Esophagus (tissue), 2 donors: ENCODE data around the gene MRPS23. TPM values are rescaled to one million over a fixed set of nuclear protein-coding genes. Genes with fewer than 3 reads are reported as not detected.
A peak's percentile ranks its signal among the peaks of the same experiment; 100 is the strongest.

Source experiments
- H3K27ac ChIP-seq, 2 donors: one replicate each; pipeline ENCODE4 v1.5.1; 2013; ENCODE audit warnings: low read depth in 2 of 2, mild to moderate bottlenecking in 2 of 2, inconsistent platforms in 1 of 2, low read length in 1 of 2, moderate library complexity in 1 of 2
- H3K27me3 ChIP-seq, 2 donors: one replicate each; pipeline ENCODE4 v1.6.1; 2013; ENCODE audit warnings: low read length in 2 of 2, control low read depth in 1 of 2, mild to moderate bottlenecking in 1 of 2; ENCODE audit not compliant: insufficient read depth in 2 of 2, control insufficient read depth in 1 of 2
- H3K36me3 ChIP-seq, 2 donors: one replicate each; pipeline ENCODE4 v1.6.1; 2013; ENCODE audit warnings: low read length in 1 of 2; ENCODE audit not compliant: control insufficient read depth in 2 of 2, insufficient read depth in 2 of 2
- H3K4me1 ChIP-seq, 2 donors: one replicate each; pipeline ENCODE4 v1.6.1; 2013; ENCODE audit warnings: low read length in 1 of 2; ENCODE audit not compliant: control insufficient read depth in 2 of 2, insufficient read depth in 2 of 2
- H3K4me3 ChIP-seq, 2 donors: one replicate each; pipeline ENCODE4 v1.5.1; 2013; ENCODE audit warnings: low read length in 2 of 2, mild to moderate bottlenecking in 2 of 2, low read depth in 1 of 2, moderate library complexity in 1 of 2
- H3K9me3 ChIP-seq, 2 donors: one replicate each; pipeline ENCODE4 v1.6.1; 2013; ENCODE audit warnings: mild to moderate bottlenecking in 2 of 2, low read depth in 1 of 2, low read length in 1 of 2, moderate library complexity in 1 of 2; ENCODE audit not compliant: control insufficient read depth in 2 of 2, insufficient read depth in 1 of 2
- WGBS, 2 donors: extraction: QIAGEN DNeasy Blood & Tissue Kit; methylation state at CpG; one replicate each; pipeline ENCODE4 v1.1.7; 2013; 5-methylcytosine and 5-hydroxymethylcytosine counted together
- polyA plus RNA-seq, 2 donors: library from polyadenylated mRNA; stranded (reverse); fragments of 200-250 nt; gene quantifications; one replicate each; pipeline ENCODE4 v1.2.3, GENCODE V29; 2013
- donor health status: healthy with polysubstance abuse.
- donor health status: Bipolar disorder and iron deficiency.

MRPS23 gene
- polyA plus RNA-seq, 2 donors = 6.5 to 29.2 TPM

GRCh38 chr17:57866723-57867122 is 16.9 kb upstream of the MRPS23 start:
- Histone ChIP-seq H3K27ac (no peak overlapping the region), H3K9me3 (no peaks in the 10 kb centered on the region), H3K36me3 (peaks cover 4 to 12% of the 10 kb centered on the region in 2 donors), H3K4me1 (peaks cover 16 to 36% of the 10 kb centered on the region in 2 donors), H3K27me3 (no peaks in the 10 kb centered on the region), H3K4me3 (no peak overlapping the region)
- 87 to 90% methylated on average over 5 of the region's 5 CpGs for WGBS, 2 donors

DNA sequence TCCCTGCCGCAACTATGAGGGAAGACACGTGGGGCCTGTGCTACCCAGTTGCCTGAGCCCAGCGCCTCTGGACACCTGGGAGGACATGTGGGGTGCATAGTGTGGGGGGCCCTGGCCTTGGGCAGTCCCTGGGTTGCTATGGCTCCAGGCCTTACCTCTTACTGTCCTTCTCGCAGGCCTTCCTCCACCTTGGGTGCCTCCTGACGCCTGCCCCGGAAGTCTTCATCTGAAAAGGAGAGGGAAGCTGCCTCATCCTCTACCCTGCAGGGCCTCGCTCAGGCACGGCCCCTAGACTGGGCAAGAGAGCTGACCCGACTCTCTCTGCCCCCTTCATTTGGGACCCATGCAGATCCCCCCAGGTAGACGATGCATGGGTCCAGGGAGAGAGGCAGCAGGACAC is 16.5 kb upstream of the MRPS23 start:
- Histone ChIP-seq H3K27ac (no peak overlapping the region), H3K4me3 (no peak overlapping the region), H3K4me1 (peaks cover 20 to 37% of the 10 kb centered on the region in 2 donors), H3K9me3 (no peaks in the 10 kb centered on the region), H3K36me3 (peaks cover 4 to 12% of the 10 kb centered on the region in 2 donors), H3K27me3 (no peaks in the 10 kb centered on the region)
- 93 to 94% methylated on average over 10 of the region's 10 CpGs for WGBS, 2 donors

- Histone ChIP-seq H3K27ac (peak overlapping the region in 1 of 2 donors; percentile 6), H3K4me3 (no peak overlapping the region), H3K9me3 (no peaks in the 10 kb centered on the region), H3K36me3 (peaks cover 0 to 7% of the 10 kb centered on the region in 2 donors), H3K4me1 (peaks cover 18 to 35% of the 10 kb centered on the region in 2 donors), H3K27me3 (no peaks in the 10 kb centered on the region)
- 88 to 90% methylated on average over 8 of the region's 8 CpGs for whole genome bisulfite sequencing, 2 donors
Measured at GRCh38 chr17:57864273-57864672, 14.4 kb upstream of the MRPS23 start.

GRCh38 chr17:57862694-57863667 is 13.1 kb upstream of the MRPS23 start:
- Histone ChIP-seq H3K36me3 (peaks cover 0 to 7% of the 10 kb centered on the region in 2 donors), H3K9me3 (no peaks in the 10 kb centered on the region), H3K27ac (peak overlapping the region; percentile 82 to 89), H3K4me1 (peaks cover 9 to 26% of the 10 kb centered on the region in 2 donors), H3K4me3 (no peak overlapping the region), H3K27me3 (no peaks in the 10 kb centered on the region)
- WGBS, 2 donors = 68 to 74% methylated on average over 16 of the region's 16 CpGs

GRCh38 chr17:57861790-57862693 is 12.2 kb upstream of the MRPS23 start:
- H3K4me3 ChIP-seq = peak overlapping the region; percentile 26 to 40
- H3K27ac ChIP-seq = peak overlapping the region; percentile 82 to 89
- no peaks in the 10 kb centered on the region for H3K9me3 ChIP-seq
- no peaks in the 10 kb centered on the region for H3K27me3 ChIP-seq
- WGBS, 2 donors = 12 to 19% methylated on average over 40 to 58 of the region's 58 CpGs
- peaks cover 0 to 7% of the 10 kb centered on the region in 2 donors for H3K36me3 ChIP-seq
- H3K4me1 ChIP-seq = peaks cover 6 to 17% of the 10 kb centered on the region in 2 donors

DNA sequence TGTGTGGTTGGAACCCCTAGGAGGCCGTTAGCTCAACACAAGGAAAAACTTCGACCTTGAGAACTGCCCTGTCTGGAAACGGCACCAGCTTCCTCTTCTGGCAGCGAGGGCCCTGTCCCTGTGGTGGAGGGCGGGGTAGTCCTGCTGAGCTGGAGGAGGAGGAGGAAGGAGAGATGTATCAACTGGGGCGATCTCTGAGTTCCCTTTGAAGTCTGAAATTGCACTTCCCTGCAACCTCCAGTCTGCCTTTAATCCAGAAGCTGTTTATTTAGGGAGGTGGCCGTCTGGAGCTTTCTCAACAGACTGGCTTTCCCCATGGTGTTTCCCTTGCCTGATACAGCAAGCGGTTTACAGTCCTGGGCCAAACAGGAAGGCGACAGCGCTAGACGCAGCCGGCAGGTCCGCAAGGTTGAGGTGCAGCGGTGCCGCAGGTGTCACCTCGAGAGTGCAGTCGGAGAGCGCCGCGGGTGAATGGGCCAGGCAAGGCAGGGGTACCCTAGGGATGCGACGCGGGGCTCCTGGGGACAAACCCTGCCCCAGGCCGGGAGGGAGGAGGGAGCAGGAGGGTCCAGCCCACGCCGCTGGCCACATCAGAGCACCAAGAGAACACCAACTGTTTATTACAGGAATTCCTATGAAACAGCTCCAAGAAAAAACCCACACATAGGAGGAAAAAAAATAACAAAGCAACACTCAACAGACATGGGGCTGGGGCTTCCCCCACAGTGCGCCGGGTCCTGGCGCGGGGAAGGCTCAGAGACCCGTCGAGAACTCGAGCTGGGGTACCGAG is 11.4 kb upstream of the MRPS23 start:
- peak overlapping the region; percentile 26 to 40 for H3K4me3 ChIP-seq
- H3K4me1 ChIP-seq = peaks cover 6 to 17% of the 10 kb centered on the region in 2 donors
- H3K27ac ChIP-seq = peak overlapping the region; percentile 82 to 89
- H3K27me3 ChIP-seq = no peaks in the 10 kb centered on the region
- H3K36me3 ChIP-seq = peaks cover 0 to 3% of the 10 kb centered on the region in 2 donors
- 1% methylated on average over 33 to 34 of the region's 34 CpGs for WGBS, 2 donors
- no peaks in the 10 kb centered on the region for H3K9me3 ChIP-seq

DNA sequence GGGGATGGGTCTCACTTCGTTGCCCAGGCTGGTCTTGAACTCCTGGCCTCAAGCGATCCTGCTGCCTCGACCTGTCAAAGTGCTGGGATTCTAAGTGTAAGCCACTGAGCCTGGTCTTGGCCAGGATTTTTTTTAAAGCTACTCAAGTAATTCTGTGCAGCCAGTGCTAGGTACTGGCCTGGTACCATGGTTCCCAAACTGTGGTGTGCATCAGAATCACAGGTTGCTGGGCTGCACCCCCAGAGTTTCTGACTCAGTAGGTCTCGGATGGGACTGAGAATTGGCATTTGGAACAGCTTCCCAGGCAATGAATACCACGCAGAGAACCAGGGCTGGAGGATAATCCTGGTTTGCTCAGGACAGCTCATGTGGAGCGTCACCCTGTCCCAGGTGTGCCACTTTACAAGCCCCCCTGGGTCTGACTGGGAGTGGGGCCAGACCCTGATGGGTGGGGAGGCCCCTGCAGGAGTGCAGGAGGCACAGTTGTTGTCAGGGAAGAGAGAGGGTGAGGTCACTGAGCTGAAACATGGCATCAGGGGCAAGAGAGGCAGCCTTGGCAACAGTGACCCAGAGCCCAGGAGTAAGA is 10.7 kb upstream of the MRPS23 start:
- 63 to 64% methylated on average over 6 of the region's 6 CpGs for WGBS, 2 donors
- no peaks in the 10 kb centered on the region for H3K27me3 ChIP-seq
- peaks cover 6 to 17% of the 10 kb centered on the region in 2 donors for H3K4me1 ChIP-seq
- no peaks in the 10 kb centered on the region for H3K9me3 ChIP-seq
- peaks cover 0 to 2% of the 10 kb centered on the region in 2 donors for H3K36me3 ChIP-seq
- H3K27ac ChIP-seq = peak overlapping the region; percentile 82 to 89
- no peak overlapping the region for H3K4me3 ChIP-seq

DNA sequence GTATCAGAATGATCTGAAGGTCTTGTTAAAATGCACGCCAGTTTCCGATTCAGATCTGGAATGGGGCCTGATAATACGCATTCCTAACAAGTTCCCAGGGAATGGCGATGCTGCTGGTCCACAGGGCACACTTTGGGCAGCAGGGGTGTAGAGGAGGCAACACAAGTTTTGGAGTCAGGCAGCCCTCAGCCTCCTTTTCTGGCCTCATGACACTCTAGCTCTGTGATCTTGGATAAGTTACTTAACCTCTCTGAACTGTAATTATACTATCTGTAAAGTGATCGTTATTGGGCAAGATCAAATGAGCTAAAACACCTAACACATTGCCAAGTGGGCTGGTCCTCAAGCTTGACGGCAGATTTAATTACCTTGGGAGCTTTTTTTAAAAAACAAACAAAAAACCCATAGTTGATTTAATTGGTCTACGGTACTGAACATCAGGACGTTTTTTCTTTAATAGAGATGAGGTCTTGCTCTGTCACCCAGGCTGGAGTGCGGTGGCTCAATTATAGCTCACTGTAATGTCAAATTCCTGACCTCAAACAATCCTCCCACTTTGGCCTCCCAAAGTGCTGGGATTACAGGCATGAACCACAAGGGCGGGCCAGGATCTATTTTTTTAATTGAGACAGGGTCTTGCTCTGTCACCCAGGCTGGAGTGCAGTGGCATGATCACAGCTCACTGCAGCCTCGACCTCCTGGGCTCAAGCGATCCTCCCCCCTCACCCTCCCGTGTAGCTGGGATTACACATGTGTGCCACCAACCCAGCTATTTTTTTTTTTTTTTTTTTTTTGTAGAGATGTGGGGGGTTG is 10.0 kb upstream of the MRPS23 start:
- no peaks in the 10 kb centered on the region for H3K36me3 ChIP-seq
- H3K4me1 ChIP-seq = peaks cover 6 to 17% of the 10 kb centered on the region in 2 donors
- no peak overlapping the region for H3K4me3 ChIP-seq
- 53 to 56% methylated on average over 13 of the region's 13 CpGs for WGBS, 2 donors
- no peak overlapping the region for H3K27ac ChIP-seq
- H3K27me3 ChIP-seq = no peaks in the 10 kb centered on the region
- no peaks in the 10 kb centered on the region for H3K9me3 ChIP-seq
